ENCODE data around the gene PPP1R13B.

GRCh38 chr14:103828315-103828967, 18.9 kb downstream of the PPP1R13B start:
- TF ChIP-seq CTCF (optimal IDR thresholded peaks at IDR 0.05 in 1 of 3, IDR thresholded peaks at IDR 0.05 in 1 of 3, conservative IDR thresholded peaks at IDR 0.05 in 1 of 3; ENCODE audit: extremely low read depth in 1 of 3, insufficient read depth in 2 of 3, low read length in 3 of 3): no peak
- no peak for TF ChIP-seq EZH2 (IDR thresholded peaks at IDR 0.05; ENCODE audit: low read length)
